Measurements from ENCODE around the gene C5orf15. TPM values are rescaled to one million over a fixed set of nuclear protein-coding genes. Genes with fewer than 3 reads are reported as not detected.

C5orf15 gene
- total and polyA plus RNA-seq, 2 experiments from 2014 or later, result 37.7 to 61.4 TPM

Other genes with a start within 250 kb of the C5orf15 start
- gene VDAC1, start 36.4 kb upstream of the C5orf15 start, total RNA-seq (2014; rRNA removed; shearing (Covaris generic)), result 329 and 363 TPM in 2 replicates
- 285 and 300 TPM in 2 replicates for gene VDAC1, start 36.4 kb upstream of the C5orf15 start, polyA plus RNA-seq (2016; fragmentation: Nextera tagmentation; extraction: Ambion mirVana)
- gene TCF7, start 146.1 kb upstream of the C5orf15 start, total RNA-seq (2014; rRNA removed; shearing (Covaris generic)), result 8.1 and 9.7 TPM in 2 replicates
- 5.2 and 5.6 TPM in 2 replicates for gene TCF7, start 146.1 kb upstream of the C5orf15 start, polyA plus RNA-seq (2016; fragmentation: Nextera tagmentation; extraction: Ambion mirVana)
- 244 and 366 TPM in 2 replicates for gene SKP1, start 208.3 kb upstream of the C5orf15 start, total RNA-seq (2014; rRNA removed; shearing (Covaris generic))
- gene SKP1, start 208.3 kb upstream of the C5orf15 start, polyA plus RNA-seq (2016; fragmentation: Nextera tagmentation; extraction: Ambion mirVana), result 344 and 440 TPM in 2 replicates